Upper lobe of left lung (tissue), 6 donors: Measurements from ENCODE around the gene RGR. TPM values are rescaled to one million over a fixed set of nuclear protein-coding genes. Genes with fewer than 3 reads are reported as not detected.

Experiments
- ATAC-seq, 2 donors: fragments of 200-7000 bp; cut with Tn5 transposase; one replicate each; pipeline ENCODE4 v1.9.1; 2022; ENCODE audit warnings: mild to moderate bottlenecking in 2 of 2, moderate library complexity in 2 of 2; ENCODE audit not compliant: low FRiP score in 2 of 2
- DNase-seq, 2 donors: peaks; one replicate each; pipeline ENCODE4 v3.0.0-alpha.2; 2019 to 2020
- H3K27ac ChIP-seq, 4 donors: fragments of 200-600 bp; sonication (generic); one replicate each; pipeline ENCODE4 v1.5.1; 2016 to 2019
- H3K27me3 ChIP-seq, 4 donors: fragments of 200-600 bp; sonication (generic); one replicate each; pipeline ENCODE4 v1.5.1; 2017 to 2019
- H3K36me3 ChIP-seq, 4 donors: fragments of 200-600 bp; sonication (generic); one replicate each; pipeline ENCODE4 v1.5.1; 2016 to 2019
- H3K4me1 ChIP-seq, 4 donors: fragments of 200-600 bp; sonication (generic); one replicate each; pipeline ENCODE4 v1.5.1; 2018 to 2019
- H3K4me3 ChIP-seq, 4 donors: fragments of 200-600 bp; sonication (generic); one replicate each; pipeline ENCODE4 v1.5.1; 2017 to 2019; ENCODE audit warnings: mild to moderate bottlenecking in 2 of 4, moderate library complexity in 1 of 4
- H3K9me3 ChIP-seq, 4 donors: fragments of 200-600 bp; sonication (generic); one replicate each; pipeline ENCODE4 v1.5.1; 2018 to 2019
- CTCF ChIP-seq, 6 experiments: fragments of 450-650 bp in 4 of 6; fragments of 200-600 bp in 2 of 6; sonication (generic) in 2 of 6; IDR thresholded peaks; one replicate each; pipeline ENCODE4 v1.5.1; 2016 to 2019; ENCODE audit warnings: antibody characterized with exemption in 6 of 6
- EP300 ChIP-seq, 4 donors: sonication (generic); formaldehyde crosslinking; IDR thresholded peaks; one replicate each; pipeline ENCODE4 v1.5.1; 2017; ENCODE audit warnings: antibody characterized with exemption in 4 of 4, control low read depth in 2 of 4
- POLR2A ChIP-seq, 4 donors: fragments of 450-650 bp; IDR thresholded peaks; one replicate each; pipeline ENCODE4 v1.5.1; 2016 to 2017; ENCODE audit warnings: antibody characterized with exemption in 4 of 4, mild to moderate bottlenecking in 2 of 4
- POLR2AphosphoS5 ChIP-seq, 2 donors: sonication (generic); formaldehyde crosslinking; IDR thresholded peaks; one replicate each; pipeline ENCODE4 v1.5.1; 2017; ENCODE audit warnings: antibody characterized with exemption in 2 of 2
- WGBS, 2 donors: methylation state at CpG; one replicate each; pipeline ENCODE4 v1.1.5; 2017 to 2018; 5-methylcytosine and 5-hydroxymethylcytosine counted together
- total RNA-seq, 6 donors: library from RNA; depleted of rRNA in 4 of 6; stranded (reverse); fragments of >200 nt in 4 of 6; gene quantifications; one replicate each; pipeline versions ENCODE4 v1.1.0 to v1.2.1, GENCODE V29; 2016 to 2021
- donor health status: DM: no; HTN: no; CAD: no; lungs with moderate emphysema.
- donor health status: DM: no; HTN: yes; CAD: no; lungs with severe emphysema.

Gene RGR
- total RNA-seq, 6 donors from 2014 or later, result 0.49 to 14.7 (median 0.91) TPM; not detected in 3

- DNase-seq (no peak), ATAC-seq (no peak)
- no peak overlapping the region for H3K27ac ChIP-seq
- H3K4me1 ChIP-seq, result no peaks in the 10 kb centered on the region
- no peaks in the 10 kb centered on the region for H3K36me3 ChIP-seq
- no peaks in the 10 kb centered on the region for H3K27me3 ChIP-seq
- H3K4me3 ChIP-seq, result no peak overlapping the region
- H3K9me3 ChIP-seq, result no peaks in the 10 kb centered on the region
- WGBS, 2 donors, result 58 to 69% methylated on average over 1 of the region's 1 CpG
- no peak for TF ChIP-seq EP300 (IDR thresholded peaks at IDR 0.05)
Observed at GRCh38 chr10:84230359-84230758, 14.5 kb upstream of the RGR start.

GRCh38 chr10:84232376-84232775 lies 12.5 kb upstream of the RGR start:
- Histone ChIP-seq H3K9me3 (no peaks in the 10 kb centered on the region), H3K27ac (no peak overlapping the region), H3K4me3 (no peak overlapping the region), H3K36me3 (no peaks in the 10 kb centered on the region), H3K4me1 (no peaks in the 10 kb centered on the region), H3K27me3 (no peaks in the 10 kb centered on the region)
- ATAC-seq, result no peak
- 79 to 92% methylated on average over 4 to 9 of the region's 10 CpGs for WGBS, 2 donors
- no peak for DNase-seq
- no peak for TF ChIP-seq POLR2A (IDR thresholded peaks at IDR 0.05)

- no peak for ATAC-seq
- WGBS, 2 donors, result 63 to 86% methylated on average over 4 of the region's 4 CpGs
- TF ChIP-seq EP300 (IDR thresholded peaks at IDR 0.05) (no peak), POLR2AphosphoS5 (IDR thresholded peaks at IDR 0.05) (no peak), CTCF (IDR thresholded peaks at IDR 0.05) (no peak), POLR2A (IDR thresholded peaks at IDR 0.05) (no peak)
Observed at GRCh38 chr10:84233940-84234339, 10.9 kb upstream of the RGR start.

GRCh38 chr10:84234479-84234878 lies 10.4 kb upstream of the RGR start:
- ATAC-seq (no peak), DNase-seq (no peak)
- WGBS, 2 donors, result 91 to 94% methylated on average over 4 of the region's 4 CpGs
- H3K4me1 ChIP-seq, result no peaks in the 10 kb centered on the region
- H3K9me3 ChIP-seq, result no peaks in the 10 kb centered on the region
- no peak overlapping the region for H3K4me3 ChIP-seq
- H3K27ac ChIP-seq, result no peak overlapping the region
- no peak for TF ChIP-seq POLR2AphosphoS5 (IDR thresholded peaks at IDR 0.05)
- no peak for TF ChIP-seq EP300 (IDR thresholded peaks at IDR 0.05)
- no peak for TF ChIP-seq CTCF (IDR thresholded peaks at IDR 0.05)
- TF ChIP-seq POLR2A (IDR thresholded peaks at IDR 0.05), result no peak
- H3K27me3 ChIP-seq, result no peaks in the 10 kb centered on the region
- no peaks in the 10 kb centered on the region for H3K36me3 ChIP-seq

More at GRCh38 chr10:84233940-84234339, 10.9 kb upstream of the RGR start:
- Histone ChIP-seq H3K4me3 (no peak overlapping the region), H3K4me1 (no peaks in the 10 kb centered on the region), H3K36me3 (no peaks in the 10 kb centered on the region), H3K27me3 (no peaks in the 10 kb centered on the region), H3K27ac (no peak overlapping the region), H3K9me3 (no peaks in the 10 kb centered on the region)
- DNase-seq, result no peak

GRCh38 chr10:84235096-84235495 lies 9.8 kb upstream of the RGR start:
- H3K27ac ChIP-seq, result no peak overlapping the region
- H3K36me3 ChIP-seq, result no peaks in the 10 kb centered on the region
- DNase-seq (no peak), ATAC-seq (no peak)
- H3K4me1 ChIP-seq, result no peaks in the 10 kb centered on the region
- H3K9me3 ChIP-seq, result no peaks in the 10 kb centered on the region
- H3K4me3 ChIP-seq, result no peak overlapping the region
- no peak for TF ChIP-seq POLR2A (IDR thresholded peaks at IDR 0.05)
- no peak for TF ChIP-seq EP300 (IDR thresholded peaks at IDR 0.05)
- no peak for TF ChIP-seq POLR2AphosphoS5 (IDR thresholded peaks at IDR 0.05)
- no peak for TF ChIP-seq CTCF (IDR thresholded peaks at IDR 0.05)
- no peaks in the 10 kb centered on the region for H3K27me3 ChIP-seq
- 76 to 82% methylated on average over 4 of the region's 4 CpGs for WGBS, 2 donors

- H3K27ac ChIP-seq, result no peak overlapping the region
- TF ChIP-seq EP300 (IDR thresholded peaks at IDR 0.05) (no peak), CTCF (IDR thresholded peaks at IDR 0.05) (no peak), POLR2AphosphoS5 (IDR thresholded peaks at IDR 0.05) (no peak), POLR2A (IDR thresholded peaks at IDR 0.05) (no peak)
- ATAC-seq (no peak), DNase-seq (no peak)
- H3K4me3 ChIP-seq, result no peak overlapping the region
- WGBS, 2 donors, result 87 to 91% methylated on average over 6 of the region's 6 CpGs
- H3K36me3 ChIP-seq, result no peaks in the 10 kb centered on the region
- no peaks in the 10 kb centered on the region for H3K27me3 ChIP-seq
- no peaks in the 10 kb centered on the region for H3K9me3 ChIP-seq
- no peaks in the 10 kb centered on the region for H3K4me1 ChIP-seq
Observed at GRCh38 chr10:84236807-84237198, 8.1 kb upstream of the RGR start.
